Fibroblast of mammary gland (primary cell): ENCODE results near the gene OR10G3.

Experiments used
- DNase-seq: peaks from one replicate; pipeline ENCODE4 v3.0.0-alpha.2; 2010; ENCODE audit warnings: low read depth
- H3K4me3 ChIP-seq: 2 replicates; pipeline ENCODE4 v1.5.1; 2011; ENCODE audit warnings: low read depth, mild to moderate bottlenecking, low read length, moderate library complexity; ENCODE audit not compliant: control insufficient read depth
- TF ChIP-seq, protein P1 (sequence below): conservative IDR thresholded peaks from 2 replicates; pipeline ENCODE4 v1.5.1; 2011; ENCODE audit warnings: low read depth, low read length, inconsistent platforms; ENCODE audit not compliant: control insufficient read depth, insufficient read depth

The OR10G3 gene

GRCh38 chr14:21543963-21544362, 35.9 kb downstream of the OR10G3 start:
- no peak for DNase-seq
- TF ChIP-seq, protein P1, sequence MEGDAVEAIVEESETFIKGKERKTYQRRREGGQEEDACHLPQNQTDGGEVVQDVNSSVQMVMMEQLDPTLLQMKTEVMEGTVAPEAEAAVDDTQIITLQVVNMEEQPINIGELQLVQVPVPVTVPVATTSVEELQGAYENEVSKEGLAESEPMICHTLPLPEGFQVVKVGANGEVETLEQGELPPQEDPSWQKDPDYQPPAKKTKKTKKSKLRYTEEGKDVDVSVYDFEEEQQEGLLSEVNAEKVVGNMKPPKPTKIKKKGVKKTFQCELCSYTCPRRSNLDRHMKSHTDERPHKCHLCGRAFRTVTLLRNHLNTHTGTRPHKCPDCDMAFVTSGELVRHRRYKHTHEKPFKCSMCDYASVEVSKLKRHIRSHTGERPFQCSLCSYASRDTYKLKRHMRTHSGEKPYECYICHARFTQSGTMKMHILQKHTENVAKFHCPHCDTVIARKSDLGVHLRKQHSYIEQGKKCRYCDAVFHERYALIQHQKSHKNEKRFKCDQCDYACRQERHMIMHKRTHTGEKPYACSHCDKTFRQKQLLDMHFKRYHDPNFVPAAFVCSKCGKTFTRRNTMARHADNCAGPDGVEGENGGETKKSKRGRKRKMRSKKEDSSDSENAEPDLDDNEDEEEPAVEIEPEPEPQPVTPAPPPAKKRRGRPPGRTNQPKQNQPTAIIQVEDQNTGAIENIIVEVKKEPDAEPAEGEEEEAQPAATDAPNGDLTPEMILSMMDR, result no peak
- no peak overlapping the region for H3K4me3 ChIP-seq

- TF ChIP-seq, protein P1, result no peak
- no peak for DNase-seq
- H3K4me3 ChIP-seq, result no peak overlapping the region
Measured at GRCh38 chr14:21543521-21543960, 36.3 kb downstream of the OR10G3 start.

GRCh38 chr14:21541413-21542074, 38.3 kb downstream of the OR10G3 start:
- no peak overlapping the region for H3K4me3 ChIP-seq
- TF ChIP-seq, protein P1, result no peak
- no peak for DNase-seq

DNA sequence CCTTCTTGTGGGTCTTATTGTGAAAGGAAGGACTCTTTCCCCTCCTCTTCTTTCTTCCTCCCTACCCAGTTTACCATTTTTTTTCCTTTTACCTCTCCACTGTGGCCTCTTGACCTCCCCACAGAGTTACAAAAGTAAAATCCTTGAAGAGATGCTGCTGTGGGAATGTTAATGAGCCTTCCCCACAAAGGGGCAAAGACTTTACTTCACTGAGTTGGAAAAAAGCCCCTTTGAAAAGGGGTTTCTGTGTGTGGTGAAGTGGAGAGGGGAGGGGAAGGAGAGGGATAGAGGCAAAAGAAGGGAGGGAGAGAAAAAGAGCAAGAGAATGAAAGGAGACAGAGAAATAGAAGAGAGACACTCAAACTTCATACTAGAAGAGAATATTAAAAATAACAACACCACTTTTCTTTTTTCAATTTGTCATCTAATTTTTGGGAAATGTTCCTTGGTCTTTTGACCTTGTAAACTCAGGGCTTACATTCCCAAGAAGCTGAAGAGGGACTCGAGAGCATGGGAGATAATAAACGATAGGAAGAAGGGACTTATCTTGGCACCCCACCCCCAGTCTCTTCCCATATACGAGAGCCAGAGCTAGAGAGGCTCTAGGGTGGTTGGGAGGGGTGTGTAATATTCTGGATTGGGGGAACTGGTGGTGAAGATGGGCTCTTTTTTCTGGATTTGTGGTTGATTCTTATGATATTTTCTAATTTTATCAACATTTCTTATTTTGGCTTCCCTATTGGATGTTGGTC, 40.5 kb downstream of the OR10G3 start:
- no peak overlapping the region for H3K4me3 ChIP-seq

DNA sequence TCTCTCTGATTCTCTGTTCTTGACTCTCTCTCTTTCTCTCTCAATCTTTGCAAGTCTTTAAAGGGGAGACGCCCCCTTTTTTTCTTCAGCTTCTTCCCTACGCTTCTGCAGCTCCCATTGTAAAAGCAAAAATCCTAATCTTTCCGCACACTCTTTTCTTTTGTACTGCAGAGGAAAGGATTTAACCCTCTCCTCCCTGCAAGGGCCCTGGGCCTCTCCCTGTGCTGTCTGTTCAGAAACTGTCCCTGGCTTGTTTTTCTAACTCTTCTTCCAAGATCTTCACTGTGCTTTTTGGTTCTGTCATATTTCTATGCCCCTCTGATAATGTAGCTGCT, 42.8 kb downstream of the OR10G3 start:
- TF ChIP-seq, protein P1, result no peak
- no peak overlapping the region for H3K4me3 ChIP-seq
- no peak for DNase-seq

More for the DNA sequence above, 40.5 kb downstream of the OR10G3 start:
- DNase-seq, result no peak
- TF ChIP-seq, protein P1, result no peak

GRCh38 chr14:21536418-21537089, 43.3 kb downstream of the OR10G3 start:
- peak overlapping the region; percentile 2 for H3K4me3 ChIP-seq
- no peak for DNase-seq
- TF ChIP-seq, protein P1, result no peak
